ENCODE measurements around the gene CST3.

The CST3 gene

DNA sequence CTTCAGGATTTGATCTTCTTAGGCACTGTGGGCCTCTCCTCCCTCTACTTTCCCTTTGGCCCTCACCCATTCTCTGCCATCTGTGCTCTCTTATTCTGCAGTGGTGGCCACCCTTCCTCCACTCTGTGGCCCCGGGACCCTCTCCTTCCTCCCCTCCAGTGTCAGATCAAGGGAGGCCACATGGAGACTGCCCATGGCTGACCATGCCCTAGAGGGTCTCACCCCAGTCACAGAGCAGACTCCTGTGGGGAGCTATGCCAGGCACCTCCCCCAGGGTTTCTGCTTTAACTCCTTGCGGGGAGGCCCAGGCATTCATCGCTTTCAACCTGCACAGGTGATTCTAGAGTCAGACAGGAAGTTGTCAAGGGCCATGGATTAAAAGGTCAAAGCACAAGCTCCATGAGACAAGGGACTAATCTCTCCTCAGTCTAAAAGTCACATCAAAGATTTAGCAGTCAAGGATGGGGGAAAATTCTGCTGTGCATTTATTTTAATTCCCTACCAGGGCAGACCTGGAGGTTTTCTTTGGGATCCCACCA, 15.7 kb upstream of the CST3 start:
- in situ Hi-C loops (cut with HindIII; ENCODE audit: low sequenced_read_pairs): no loop called here
- DNase-seq (ENCODE audit: low read depth): no peak
- H3K4me3 ChIP-seq (ENCODE audit: low read depth, low read length): no peak overlapping the region

GRCh38 chr20:23652926-23653325, 15.2 kb upstream of the CST3 start:
- no peak overlapping the region for H3K4me3 ChIP-seq (ENCODE audit: low read depth, low read length)
- no peak for DNase-seq (ENCODE audit: low read depth)
- TF ChIP-seq CTCF (IDR thresholded peaks at IDR 0.05; ENCODE audit: low read depth, low read length, missing control alignments): no peak
- in situ Hi-C loops (cut with HindIII; ENCODE audit: low sequenced_read_pairs): no loop called here

More for the DNA sequence above, 15.7 kb upstream of the CST3 start:
- TF ChIP-seq CTCF (IDR thresholded peaks at IDR 0.05; ENCODE audit: low read depth, low read length, missing control alignments): no peak

DNA sequence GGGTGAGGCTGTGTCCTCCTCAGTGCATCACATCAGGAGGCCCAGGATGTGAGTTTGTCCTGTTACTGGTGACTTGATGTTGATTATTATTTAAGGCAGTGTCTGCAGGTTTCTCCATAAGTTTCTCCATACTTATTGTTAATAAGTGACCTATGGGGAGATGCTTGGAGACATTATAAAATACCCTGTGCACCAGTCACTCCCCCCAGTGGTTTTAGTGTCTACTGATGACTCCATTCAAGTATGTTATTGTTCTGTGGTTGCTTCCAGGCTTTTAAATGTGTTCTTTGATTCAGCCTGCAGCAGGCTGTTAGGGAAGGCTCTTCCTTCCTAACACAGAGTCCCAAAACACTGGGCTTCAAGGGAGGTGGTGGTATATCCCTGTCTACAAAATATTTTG, 14.6 kb upstream of the CST3 start:
- DNase-seq (ENCODE audit: low read depth): no peak
- H3K4me3 ChIP-seq (ENCODE audit: low read depth, low read length): no peak overlapping the region
- in situ Hi-C loops (cut with HindIII; ENCODE audit: low sequenced_read_pairs): no loop called here
- no peak for TF ChIP-seq CTCF (IDR thresholded peaks at IDR 0.05; ENCODE audit: low read depth, low read length, missing control alignments)

- TF ChIP-seq CTCF (IDR thresholded peaks at IDR 0.05; ENCODE audit: low read depth, low read length, missing control alignments): no peak
- H3K4me3 ChIP-seq (ENCODE audit: low read depth, low read length): no peak overlapping the region
- in situ Hi-C loops (cut with HindIII; ENCODE audit: low sequenced_read_pairs): no loop called here
- no peak for DNase-seq (ENCODE audit: low read depth)
Measured at GRCh38 chr20:23651117-23651516, 13.4 kb upstream of the CST3 start.

DNA sequence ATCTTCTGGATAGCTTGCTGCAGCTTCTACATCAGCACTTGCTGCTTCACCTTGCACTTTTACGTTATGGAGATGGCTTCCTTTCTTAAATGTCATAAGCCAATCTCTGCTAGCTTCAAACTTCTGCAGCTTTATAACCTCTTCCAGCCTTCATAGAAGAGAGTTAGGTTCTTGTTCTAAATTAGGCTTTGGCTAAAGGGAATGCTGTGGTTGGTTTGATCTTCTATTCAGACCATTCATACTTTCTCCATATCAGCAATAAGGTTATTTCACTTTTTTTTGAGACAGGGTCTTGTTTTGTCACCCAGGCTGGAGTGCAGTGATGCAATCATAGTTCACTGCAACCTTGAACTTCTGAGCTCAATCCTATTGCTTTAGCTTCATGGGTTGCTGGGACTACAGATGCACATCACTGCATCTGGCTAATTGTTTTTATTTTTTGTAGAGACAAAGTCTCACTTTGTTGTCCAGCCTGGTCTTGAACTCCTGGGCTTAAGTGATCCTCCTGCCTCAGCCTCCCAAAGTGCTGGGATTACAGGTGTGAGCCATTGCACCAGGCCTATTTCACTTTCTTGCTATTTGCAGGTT, 12.2 kb upstream of the CST3 start:
- no peak for TF ChIP-seq CTCF (IDR thresholded peaks at IDR 0.05; ENCODE audit: low read depth, low read length, missing control alignments)

GRCh38 chr20:23649242-23649641, 11.5 kb upstream of the CST3 start:
- TF ChIP-seq CTCF (IDR thresholded peaks at IDR 0.05; ENCODE audit: low read depth, low read length, missing control alignments): no peak
- in situ Hi-C loops (cut with HindIII; ENCODE audit: low sequenced_read_pairs): no loop called here

More for the DNA sequence above, 12.2 kb upstream of the CST3 start:
- in situ Hi-C loops (cut with HindIII; ENCODE audit: low sequenced_read_pairs): no loop called here
- no peak for DNase-seq (ENCODE audit: low read depth)
- H3K4me3 ChIP-seq (ENCODE audit: low read depth, low read length): no peak overlapping the region

More at GRCh38 chr20:23649242-23649641, 11.5 kb upstream of the CST3 start:
- no peak for DNase-seq (ENCODE audit: low read depth)
- no peak overlapping the region for H3K4me3 ChIP-seq (ENCODE audit: low read depth, low read length)
